ENCODE measurements around the gene SYNM. TPM values are rescaled to one million over a fixed set of nuclear protein-coding genes. Genes with fewer than 3 reads are reported as not detected.

Gene SYNM
- total RNA-seq, 1 experiment from 2014 or later = 1.9 TPM

GRCh38 chr15:99180086-99180963, 75.4 kb downstream of the SYNM start:
- peaks cover 14 to 20% of the 10 kb centered on the region in 2 experiments for H3K4me1 Mint-ChIP-seq
- Histone ChIP-seq H3K56ac (ENCODE audit: insufficient read length, low read depth, low read length) (no peak overlapping the region), H3K27ac (ENCODE audit: insufficient read length, low read depth, low read length) (no peak overlapping the region), H4K91ac (ENCODE audit: insufficient read length, low read depth, low read length) (no peak overlapping the region), H2BK20ac (ENCODE audit: low read depth, low read length, poor library complexity, severe bottlenecking) (no peak overlapping the region), H2AFZ (ENCODE audit: low read length) (no peak overlapping the region), H4K20me1 (ENCODE audit: control insufficient read depth, insufficient read depth, insufficient read length) (no peaks in the 10 kb centered on the region), H3K9ac (ENCODE audit: extremely low read depth, insufficient read length, low read length) (no peak overlapping the region), H3T11ph (ENCODE audit: low read length) (no peak overlapping the region), H3K79me1 (ENCODE audit: insufficient read depth, low read depth, low read length, poor library complexity, severe bottlenecking) (no peaks in the 10 kb centered on the region), H2BK5ac (ENCODE audit: insufficient read length, low read length) (no peak overlapping the region), H3K4me2 (ENCODE audit: insufficient read depth, insufficient read length, low read length) (no peak overlapping the region), H3K14ac (ENCODE audit: insufficient read depth, low read length) (no peak overlapping the region), H2BK12ac (ENCODE audit: insufficient read length, low read depth, low read length) (no peak overlapping the region), H3K9me3 (ENCODE audit: control insufficient read depth, low read depth, low read length) (no peaks in the 10 kb centered on the region), H2BK15ac (ENCODE audit: low read depth, low read length) (no peak overlapping the region), H3K79me2 (ENCODE audit: insufficient read depth, low read length) (no peaks in the 10 kb centered on the region), H3K23ac (ENCODE audit: insufficient read length, low read depth, low read length) (no peak overlapping the region), H2BK120ac (ENCODE audit: low read depth, low read length, poor library complexity, severe bottlenecking) (no peak overlapping the region), H4K5ac (ENCODE audit: insufficient read length, low read depth, low read length) (no peak overlapping the region), H3K4me1 (ENCODE audit: insufficient read depth, low read length) (peaks cover 4% of the 10 kb centered on the region; the same call in 1 of the 2 replicates), H4K8ac (replicated peaks; ENCODE audit: insufficient read length, low read depth, low read length) (no peak overlapping the region), H3K23me2 (ENCODE audit: insufficient read length, low read depth, low read length, poor library complexity, severe bottlenecking) (no peaks in the 10 kb centered on the region), H3K27me3 (ENCODE audit: insufficient read depth, low read length) (no peaks in the 10 kb centered on the region), H3K4ac (ENCODE audit: low read depth, low read length) (no peak overlapping the region), H3K18ac (ENCODE audit: insufficient read length, low read depth, low read length) (no peak overlapping the region), H2AK5ac (ENCODE audit: insufficient read length, low read length) (no peak overlapping the region)
- no peak for TF ChIP-seq CTCF (conservative IDR thresholded peaks at IDR 0.05)
- no peaks in the 10 kb centered on the region for H3K27me3 Mint-ChIP-seq (ENCODE audit: low read depth)
- no CpG with 5 or more reads among the region's 3 CpGs for WGBS (ENCODE audit: extremely low coverage, insufficient read length, low lambda C conversion rate)
- no peak overlapping the region for H3K27ac Mint-ChIP-seq
- H3K9me3 Mint-ChIP-seq = no peaks in the 10 kb centered on the region
- H3K36me3 Mint-ChIP-seq (ENCODE audit: insufficient read depth in 1 of 3, low read depth in 3 of 3) = peaks cover 8 to 17% (median 14%) of the 10 kb centered on the region in 3 experiments; a peak in 6 of 7 replicates
- H3K4me3 Mint-ChIP-seq = no peak overlapping the region
- no peak for DNase-seq

Data from H9 (cell line).